PC-9 (cell line): ENCODE results near the gene NUP50. TPM values are rescaled to one million over a fixed set of nuclear protein-coding genes. Genes with fewer than 3 reads are reported as not detected.

Experiments
- BruUV-seq: library from RNA; stranded (reverse); fragments of 400-500 nt; replicated peaks from 2 replicates; lab custom pipeline; 2021; lab: Mats Ljungman, UMichigan
- CTCF ChIA-PET: fragments of 300-600 bp; sonication (Branson Sonifier 250); formaldehyde crosslinking; loops from one replicate; lab custom pipeline; 2022; ENCODE audit warnings: antibody characterized with exemption; lab: Charles Lee
- POLR2A ChIA-PET: fragments of 300-600 bp; sonication (Branson Sonifier 250); formaldehyde crosslinking; loops from one replicate; lab custom pipeline; 2022; ENCODE audit warnings: antibody characterized with exemption; ENCODE audit not compliant: unreplicated experiment; lab: Charles Lee
- DNase-seq, 2 experiments: peaks; one replicate each; pipeline versions ENCODE4 v3.0.0 to v3.0.0-alpha.2; 2015 to 2022; ENCODE audit warnings: mixed read lengths in 1 of 2
- H2AFZ ChIP-seq: fragments of 200-600 bp; sonication (generic); 2 replicates; pipeline ENCODE4 v1.8.1; 2017; ENCODE audit warnings: antibody characterized with exemption
- H3F3A ChIP-seq: fragments of 200-600 bp; sonication (generic); 2 replicates; pipeline ENCODE4 v1.8.1; 2017; ENCODE audit warnings: antibody characterized with exemption, mild to moderate bottlenecking, low read depth; ENCODE audit not compliant: insufficient read depth
- H3K27ac ChIP-seq: fragments of 200-600 bp; sonication (generic); 2 replicates; pipeline ENCODE4 v1.6.1; 2016; ENCODE audit warnings: mixed run types
- H3K27me3 ChIP-seq: fragments of 200-600 bp; sonication (generic); 2 replicates; pipeline ENCODE4 v1.6.1; 2016; ENCODE audit warnings: low read depth, mixed run types; ENCODE audit not compliant: insufficient read depth
- H3K36me3 ChIP-seq: fragments of 200-600 bp; sonication (generic); 2 replicates; pipeline ENCODE4 v1.6.1; 2016; ENCODE audit warnings: low read depth, mixed run types
- H3K4me1 ChIP-seq: fragments of 200-600 bp; sonication (generic); replicated peaks from 2 replicates; pipeline ENCODE4 v1.6.1; 2016; ENCODE audit warnings: mixed run types; ENCODE audit not compliant: insufficient read depth
- H3K4me2 ChIP-seq: fragments of 200-600 bp; sonication (generic); 2 replicates; pipeline ENCODE4 v1.6.1; 2017; ENCODE audit warnings: mixed run types
- H3K4me3 ChIP-seq: fragments of 200-600 bp; sonication (generic); 2 replicates; pipeline ENCODE4 v1.6.1; 2016; ENCODE audit warnings: mixed run types
- H3K79me2 ChIP-seq: fragments of 200-600 bp; sonication (generic); 2 replicates; pipeline ENCODE4 v1.6.1; 2017; ENCODE audit warnings: low read depth, mixed run types
- H3K9me2 ChIP-seq: fragments of 200-600 bp; sonication (generic); 2 replicates; pipeline ENCODE4 v1.8.1; 2017; ENCODE audit warnings: mild to moderate bottlenecking; ENCODE audit not compliant: insufficient read depth
- H3K9me3 ChIP-seq: fragments of 200-600 bp; sonication (generic); 2 replicates; pipeline ENCODE4 v1.8.1; 2016; ENCODE audit warnings: low read depth; ENCODE audit not compliant: insufficient read depth
- H4K20me1 ChIP-seq: fragments of 200-600 bp; sonication (generic); 2 replicates; pipeline ENCODE4 v1.8.1; 2017; ENCODE audit not compliant: insufficient read depth
- CTCF ChIP-seq: fragments of 200-600 bp; sonication (generic); conservative IDR thresholded peaks from 2 replicates; pipeline ENCODE4 v1.6.1; 2017; ENCODE audit warnings: mixed run types, antibody characterized with exemption, mild to moderate bottlenecking, moderate library complexity
- EZH2 ChIP-seq: fragments of 200-600 bp; sonication (generic); IDR thresholded peaks from 2 replicates; pipeline ENCODE4 v1.8.0; 2017; ENCODE audit warnings: antibody characterized with exemption, low read depth
- intact Hi-C: fragments of 100-400 bp; cut with micrococcal nuclease; formaldehyde crosslinking; loops from one replicate; pipeline ENCODE4 v1.10.0; 2022; ENCODE audit not compliant: unreplicated experiment
- total RNA-seq: library from RNA; stranded (reverse); gene quantifications from 2 replicates; pipeline ENCODE4 v1.2.3, GENCODE V29; 2021

The NUP50 gene
- total RNA-seq, 1 experiment from 2014 or later, result 84.0 TPM

- H3K9me2 ChIP-seq, result no peaks in the 10 kb centered on the region
- H4K20me1 ChIP-seq, result no peaks in the 10 kb centered on the region
- intact Hi-C loops, result no loop called here
- H3K36me3 ChIP-seq, result no peaks in the 10 kb centered on the region
- H3K4me2 ChIP-seq, result peak overlapping the region; percentile 48
- no TSS peak for BruUV-seq
- CTCF ChIA-PET, result interaction anchor here (0.6 kb wide), 1 partner anchor 99 kb away, joined by 3 read pairs; no protein-coding TSS in a partner anchor
- H3K79me2 ChIP-seq, result no peaks in the 10 kb centered on the region
- H3K4me3 ChIP-seq, result no peak overlapping the region
- no peak for TF ChIP-seq CTCF
- no peak for TF ChIP-seq EZH2
- no peaks in the 10 kb centered on the region for H3K9me3 ChIP-seq
- peaks cover 20% of the 10 kb centered on the region for H3K4me1 ChIP-seq
- peak overlapping the region; percentile 66 for H3K27ac ChIP-seq
- POLR2A ChIA-PET, result no interaction called here
- no peaks in the 10 kb centered on the region for H3K27me3 ChIP-seq
- peaks cover 13% of the 10 kb centered on the region; the same call in 1 of the 2 replicates for H3F3A ChIP-seq
- DNase-seq, result no peak
- no peak overlapping the region for H2AFZ ChIP-seq
Measured at GRCh38 chr22:45200860-45201511, 37.3 kb downstream of the NUP50 start.

GRCh38 chr22:45201678-45202332 lies 38.1 kb downstream of the NUP50 start:
- no TSS peak for BruUV-seq
- Histone ChIP-seq H3K36me3 (no peaks in the 10 kb centered on the region), H3K9me2 (no peaks in the 10 kb centered on the region), H4K20me1 (no peaks in the 10 kb centered on the region), H3K4me2 (peak overlapping the region; percentile 48), H3K4me3 (no peak overlapping the region), H3K27me3 (no peaks in the 10 kb centered on the region), H2AFZ (no peak overlapping the region), H3K27ac (peak overlapping the region; percentile 66), H3K79me2 (no peaks in the 10 kb centered on the region), H3F3A (peaks cover 13% of the 10 kb centered on the region; the same call in 1 of the 2 replicates), H3K4me1 (peaks cover 20% of the 10 kb centered on the region), H3K9me3 (no peaks in the 10 kb centered on the region)
- CTCF ChIA-PET, result no interaction called here
- POLR2A ChIA-PET, result no interaction called here
- peak; percentile 47 to 88 for DNase-seq
- no peak for TF ChIP-seq CTCF
- TF ChIP-seq EZH2, result no peak
- intact Hi-C loops, result no loop called here

- H3K36me3 ChIP-seq, result no peaks in the 10 kb centered on the region
- no peaks in the 10 kb centered on the region for H3K9me2 ChIP-seq
- H3F3A ChIP-seq, result peaks cover 13% of the 10 kb centered on the region; the same call in 1 of the 2 replicates
- no peaks in the 10 kb centered on the region for H4K20me1 ChIP-seq
- no peak overlapping the region for H3K4me3 ChIP-seq
- intact Hi-C loops, result no loop called here
- peak in 1 of 2 experiments; percentile 38 for DNase-seq
- peak overlapping the region; percentile 66 for H3K27ac ChIP-seq
- ChIA-PET CTCF (no interaction called here), POLR2A (no interaction called here)
- no TSS peak for BruUV-seq
- H3K27me3 ChIP-seq, result no peaks in the 10 kb centered on the region
- no peak overlapping the region for H2AFZ ChIP-seq
- H3K4me1 ChIP-seq, result peaks cover 20% of the 10 kb centered on the region
- H3K4me2 ChIP-seq, result no peak overlapping the region
- H3K79me2 ChIP-seq, result no peaks in the 10 kb centered on the region
- H3K9me3 ChIP-seq, result no peaks in the 10 kb centered on the region
- TF ChIP-seq EZH2 (no peak), CTCF (no peak)
Measured at GRCh38 chr22:45202333-45203149, 38.8 kb downstream of the NUP50 start.
